Vagina (tissue), 2 donors: ENCODE results near the gene GSG1L.

ENCODE experiments used
- CTCF ChIP-seq, 3 experiments: fragments of 450-650 bp in 2 of 3; fragments of 200-600 bp in 1 of 3; sonication (generic) in 1 of 3; IDR thresholded peaks; one replicate each; pipeline ENCODE4 v1.5.1; 2017 to 2019; ENCODE audit warnings: antibody characterized with exemption in 3 of 3, mild to moderate bottlenecking in 2 of 3, moderate library complexity in 2 of 3
- POLR2A ChIP-seq, 2 donors: fragments of 450-650 bp; IDR thresholded peaks; one replicate each; pipeline ENCODE4 v1.6.1; 2017; ENCODE audit warnings: antibody characterized with exemption in 2 of 2, mild to moderate bottlenecking in 2 of 2, moderate library complexity in 2 of 2
- POLR2AphosphoS5 ChIP-seq, 2 donors: sonication (generic); formaldehyde crosslinking; IDR thresholded peaks; one replicate each; pipeline ENCODE4 v1.9.0; 2017; ENCODE audit warnings: antibody characterized with exemption in 2 of 2, mild to moderate bottlenecking in 2 of 2, low read depth in 1 of 2; ENCODE audit not compliant: insufficient read depth in 1 of 2

GRCh38 chr16:28084209-28084608 lies 20.7 kb upstream of the GSG1L start:
- no peak for TF ChIP-seq CTCF (IDR thresholded peaks at IDR 0.05)
- no peak for TF ChIP-seq POLR2A (IDR thresholded peaks at IDR 0.05)
- no peak for TF ChIP-seq POLR2AphosphoS5 (IDR thresholded peaks at IDR 0.05; ENCODE audit: insufficient read depth in 1 of 2, low read depth in 1 of 2)
